ENCODE data around the gene CAMK1D.

DNA sequence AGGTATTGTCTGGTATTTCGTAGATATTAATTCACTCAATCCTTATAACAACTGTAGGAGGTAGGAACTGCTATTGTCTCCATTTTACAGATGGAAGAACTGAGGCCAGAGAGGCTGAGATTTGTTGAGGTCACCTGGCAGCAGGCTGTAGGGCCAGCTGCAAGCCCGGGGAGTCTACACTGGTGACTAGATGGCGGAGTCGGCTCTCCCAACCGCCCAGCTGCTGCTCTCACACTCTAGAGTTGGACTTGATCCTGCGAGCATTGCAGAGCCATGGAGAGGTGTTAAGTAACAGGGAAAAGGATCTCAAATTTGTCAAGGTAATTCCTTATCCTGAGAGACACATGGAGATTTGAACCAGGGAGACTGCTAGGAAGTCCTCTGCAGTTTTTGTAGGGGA lies 124.1 kb downstream of the CAMK1D start:
- TF ChIP-seq CTCF (conservative IDR thresholded peaks at IDR 0.05 in 1 of 2, IDR thresholded peaks at IDR 0.05 in 1 of 2; ENCODE audit: extremely low read depth in 1 of 2, insufficient read depth in 1 of 2, low read depth in 1 of 2, low read length in 2 of 2) (no peak), EZH2 (IDR thresholded peaks at IDR 0.05; ENCODE audit: borderline replicate concordance, low read length) (no peak)
